Tibial nerve (tissue), 4 donors: ENCODE data around the gene UBE2E2. TPM values are rescaled to one million over a fixed set of nuclear protein-coding genes. Genes with fewer than 3 reads are reported as not detected.
A peak's percentile ranks its signal among the peaks of the same experiment; 100 is the strongest.

Experiments
- DNase-seq, 2 donors: peaks; one replicate each; pipeline ENCODE4 v3.0.0-alpha.2; 2019; ENCODE audit warnings: low spot score in 2 of 2
- H3K27ac ChIP-seq, 4 donors: fragments of 200-600 bp; sonication (generic) in 3 of 4; one replicate each; pipeline ENCODE4 v1.5.1; 2017 to 2019; ENCODE audit warnings: mild to moderate bottlenecking in 1 of 4
- H3K27me3 ChIP-seq, 2 donors: fragments of 200-600 bp; sonication (generic) in 1 of 2; one replicate each; pipeline versions ENCODE4 v1.5.1 to v1.6.0; 2017 to 2019
- H3K36me3 ChIP-seq, 3 donors: fragments of 200-600 bp; sonication (generic); one replicate each; pipeline ENCODE4 v1.5.1; 2018 to 2019
- H3K4me1 ChIP-seq, 4 donors: fragments of 200-600 bp; sonication (generic) in 3 of 4; one replicate each; pipeline ENCODE4 v1.5.1; 2017 to 2019
- H3K4me3 ChIP-seq, 4 donors: fragments of 200-600 bp; sonication (generic) in 3 of 4; one replicate each; pipeline ENCODE4 v1.5.1; 2017 to 2019; ENCODE audit warnings: mild to moderate bottlenecking in 1 of 4, moderate library complexity in 1 of 4
- H3K9me3 ChIP-seq, 4 donors: fragments of 200-600 bp; sonication (generic) in 3 of 4; one replicate each; pipeline ENCODE4 v1.5.1; 2017 to 2019
- CTCF ChIP-seq, 5 experiments: fragments of 200-600 bp in 3 of 5; fragments of 450-650 bp in 2 of 5; sonication (generic) in 3 of 5; IDR thresholded peaks; one replicate each; pipeline ENCODE4 v1.5.1; 2016 to 2019; ENCODE audit warnings: antibody characterized with exemption in 5 of 5, mild to moderate bottlenecking in 3 of 5, moderate library complexity in 2 of 5
- EP300 ChIP-seq, 2 donors: sonication (generic); formaldehyde crosslinking; IDR thresholded peaks; one replicate each; pipeline ENCODE4 v1.6.1; 2017; ENCODE audit warnings: antibody characterized with exemption in 2 of 2, mild to moderate bottlenecking in 1 of 2
- POLR2A ChIP-seq, 2 donors: fragments of 450-650 bp; IDR thresholded peaks; one replicate each; pipeline ENCODE4 v1.6.1; 2017; ENCODE audit warnings: antibody characterized with exemption in 2 of 2, mild to moderate bottlenecking in 2 of 2, moderate library complexity in 2 of 2
- WGBS, 2 donors: methylation state at CpG; one replicate each; pipeline ENCODE4 v1.1.5; 2018; 5-methylcytosine and 5-hydroxymethylcytosine counted together
- total RNA-seq, 4 donors: library from RNA; depleted of rRNA; stranded (reverse); fragments of >200 nt; gene quantifications; one replicate each; pipeline ENCODE4 v1.1.0, GENCODE V29; 2016

UBE2E2 gene
- total RNA-seq, 4 donors from 2014 or later: 67.1 to 222 (median 130) TPM

- Histone ChIP-seq H3K9me3 (no peaks in the 10 kb centered on the region), H3K27ac (no peak overlapping the region), H3K4me1 (peaks cover 0 to 21% (median 0%) of the 10 kb centered on the region in 4 donors), H3K4me3 (no peak overlapping the region), H3K27me3 (no peaks in the 10 kb centered on the region), H3K36me3 (no peaks in the 10 kb centered on the region)
- no peak for DNase-seq
- WGBS, 2 donors: 68 to 71% methylated on average over 1 of the region's 1 CpG
- TF ChIP-seq POLR2A (IDR thresholded peaks at IDR 0.05) (no peak), EP300 (IDR thresholded peaks at IDR 0.05) (no peak), CTCF (IDR thresholded peaks at IDR 0.05) (peak in 1 of 5 experiments; percentile 4)
Measured at GRCh38 chr3:23372285-23372684, 169.2 kb downstream of the UBE2E2 start.

- no peak for DNase-seq
- Histone ChIP-seq H3K4me3 (no peak overlapping the region), H3K36me3 (no peaks in the 10 kb centered on the region), H3K27me3 (no peaks in the 10 kb centered on the region), H3K4me1 (peaks cover 0 to 33% (median 0%) of the 10 kb centered on the region in 4 donors), H3K9me3 (no peaks in the 10 kb centered on the region), H3K27ac (no peak overlapping the region)
- TF ChIP-seq CTCF (IDR thresholded peaks at IDR 0.05) (no peak), EP300 (IDR thresholded peaks at IDR 0.05) (no peak), POLR2A (IDR thresholded peaks at IDR 0.05) (no peak)
- 91 to 97% methylated on average over 3 of the region's 3 CpGs for WGBS, 2 donors
Measured at GRCh38 chr3:23376516-23377248, 173.6 kb downstream of the UBE2E2 start.

- DNase-seq: no peak
- no peak overlapping the region for H3K4me3 ChIP-seq
- no peaks in the 10 kb centered on the region for H3K9me3 ChIP-seq
- no peak for TF ChIP-seq EP300 (IDR thresholded peaks at IDR 0.05)
- TF ChIP-seq POLR2A (IDR thresholded peaks at IDR 0.05): no peak
- TF ChIP-seq CTCF (IDR thresholded peaks at IDR 0.05): no peak
- H3K27me3 ChIP-seq: no peaks in the 10 kb centered on the region
- H3K36me3 ChIP-seq: no peaks in the 10 kb centered on the region
- H3K27ac ChIP-seq: no peak overlapping the region
- H3K4me1 ChIP-seq: peaks cover 0 to 32% (median 0%) of the 10 kb centered on the region in 4 donors
- WGBS, 2 donors: 93% methylated on average over 1 of the region's 1 CpG
Measured at GRCh38 chr3:23377928-23378672, 175.0 kb downstream of the UBE2E2 start.

GRCh38 chr3:23383875-23384274 lies 180.7 kb downstream of the UBE2E2 start:
- Histone ChIP-seq H3K9me3 (no peaks in the 10 kb centered on the region), H3K27me3 (no peaks in the 10 kb centered on the region), H3K4me1 (peaks cover 0 to 31% (median 0%) of the 10 kb centered on the region in 4 donors), H3K4me3 (no peak overlapping the region), H3K36me3 (no peaks in the 10 kb centered on the region), H3K27ac (no peak overlapping the region)
- WGBS, 2 donors: 69 to 74% methylated on average over 3 of the region's 3 CpGs
- no peak for DNase-seq
- no peak for TF ChIP-seq POLR2A (IDR thresholded peaks at IDR 0.05)

- Histone ChIP-seq H3K36me3 (no peaks in the 10 kb centered on the region), H3K9me3 (peaks cover 0 to 5% (median 0%) of the 10 kb centered on the region in 4 donors), H3K27me3 (no peaks in the 10 kb centered on the region), H3K4me3 (no peak overlapping the region), H3K4me1 (peaks cover 0 to 34% (median 0%) of the 10 kb centered on the region in 4 donors), H3K27ac (no peak overlapping the region)
- DNase-seq: no peak
- TF ChIP-seq POLR2A (IDR thresholded peaks at IDR 0.05) (no peak), EP300 (IDR thresholded peaks at IDR 0.05) (no peak), CTCF (IDR thresholded peaks at IDR 0.05) (no peak)
- 45 to 71% methylated on average over 1 of the region's 1 CpG for WGBS, 2 donors
Measured at GRCh38 chr3:23385327-23385726, 182.2 kb downstream of the UBE2E2 start.
